Urinary bladder (tissue), 4 donors: Measurements from ENCODE around the gene NEURL1B. TPM values are rescaled to one million over a fixed set of nuclear protein-coding genes. Genes with fewer than 3 reads are reported as not detected.

Source experiments
- DNase-seq: peaks from one replicate; pipeline ENCODE4 v3.0.0-alpha.2; 2015; ENCODE audit errors: extremely low spot score
- H3K27ac ChIP-seq: one replicate; pipeline ENCODE4 v1.5.1; 2013; ENCODE audit warnings: low read depth, mild to moderate bottlenecking, moderate library complexity
- H3K36me3 ChIP-seq: one replicate; pipeline ENCODE4 v1.6.1; 2013; ENCODE audit warnings: mild to moderate bottlenecking, moderate library complexity; ENCODE audit not compliant: insufficient read depth
- H3K4me1 ChIP-seq: one replicate; pipeline ENCODE4 v1.6.1; 2013; ENCODE audit warnings: mild to moderate bottlenecking, moderate library complexity; ENCODE audit not compliant: insufficient read depth
- H3K4me3 ChIP-seq: one replicate; pipeline ENCODE4 v1.5.1; 2013; ENCODE audit warnings: low read depth, low read length
- WGBS: extraction: QIAGEN DNeasy Blood & Tissue Kit; methylation state at CpG from one replicate; pipeline ENCODE4 v1.1.7; 2013; 5-methylcytosine and 5-hydroxymethylcytosine counted together
- polyA plus RNA-seq: library from polyadenylated mRNA; stranded (reverse); fragments of 200-250 nt; gene quantifications from one replicate; pipeline ENCODE4 v1.2.3, GENCODE V29; 2013
- total RNA-seq: library from RNA; depleted of rRNA; stranded (reverse); fragments of >200 nt; gene quantifications from one replicate; pipeline ENCODE4 v1.2.3, GENCODE V29; 2014
- donor health status: healthy with polysubstance abuse.
- donor health status: healthy.

The NEURL1B gene
- 52.4 TPM for total RNA-seq
- polyA plus RNA-seq, result 51.9 TPM

GRCh38 chr5:172640822-172641358 is at the start of gene NEURL1B:
NEURL1B (plus strand) TSS chr5:172641263; CDS start chr5:172641407, 144 bp downstream.
- H3K4me1 ChIP-seq, result no peaks in the 10 kb centered on the region
- H3K4me3 ChIP-seq, result peak within 1 kb of the TSS; percentile 72
- H3K36me3 ChIP-seq, result no peaks in the 10 kb centered on the region
- WGBS, result under 1% methylated on average over 50 of the region's 54 CpGs
- no peak for DNase-seq
- H3K27ac ChIP-seq, result peak within 1 kb of the TSS; percentile 60

GRCh38 chr5:172591636-172592035 is 49.4 kb upstream of the NEURL1B start:
- Histone ChIP-seq H3K4me3 (no peak overlapping the region), H3K4me1 (no peaks in the 10 kb centered on the region), H3K27ac (no peak overlapping the region), H3K36me3 (no peaks in the 10 kb centered on the region)
- 80% methylated on average over 6 of the region's 6 CpGs for WGBS
- DNase-seq, result no peak

GRCh38 chr5:172592881-172593280 is 48.2 kb upstream of the NEURL1B start:
- 89% methylated on average over 5 of the region's 5 CpGs for WGBS
- no peak overlapping the region for H3K27ac ChIP-seq
- no peaks in the 10 kb centered on the region for H3K4me1 ChIP-seq
- DNase-seq, result no peak
- H3K4me3 ChIP-seq, result no peak overlapping the region
- no peaks in the 10 kb centered on the region for H3K36me3 ChIP-seq

GRCh38 chr5:172593306-172593705 is 47.8 kb upstream of the NEURL1B start:
- WGBS, result 89% methylated on average over 12 of the region's 12 CpGs
- no peaks in the 10 kb centered on the region for H3K4me1 ChIP-seq
- no peak overlapping the region for H3K4me3 ChIP-seq
- H3K27ac ChIP-seq, result no peak overlapping the region
- no peak for DNase-seq
- H3K36me3 ChIP-seq, result no peaks in the 10 kb centered on the region

- Histone ChIP-seq H3K27ac (no peak overlapping the region), H3K4me1 (no peaks in the 10 kb centered on the region), H3K4me3 (no peak overlapping the region), H3K36me3 (no peaks in the 10 kb centered on the region)
- WGBS, result 95% methylated on average over 8 of the region's 8 CpGs
- no peak for DNase-seq
Observed at GRCh38 chr5:172593721-172594235, 47.3 kb upstream of the NEURL1B start.

GRCh38 chr5:172594431-172594830 is 46.6 kb upstream of the NEURL1B start:
- Histone ChIP-seq H3K27ac (no peak overlapping the region), H3K36me3 (no peaks in the 10 kb centered on the region), H3K4me1 (no peaks in the 10 kb centered on the region), H3K4me3 (no peak overlapping the region)
- WGBS, result 91% methylated on average over 8 of the region's 8 CpGs
- DNase-seq, result no peak

GRCh38 chr5:172594867-172595466 is 46.1 kb upstream of the NEURL1B start:
- DNase-seq, result no peak
- WGBS, result 79% methylated on average over 9 of the region's 9 CpGs
- H3K36me3 ChIP-seq, result no peaks in the 10 kb centered on the region
- H3K4me3 ChIP-seq, result no peak overlapping the region
- H3K4me1 ChIP-seq, result no peaks in the 10 kb centered on the region
- no peak overlapping the region for H3K27ac ChIP-seq

GRCh38 chr5:172595596-172596455 is 45.2 kb upstream of the NEURL1B start:
- H3K4me3 ChIP-seq, result no peak overlapping the region
- WGBS, result 88% methylated on average over 14 of the region's 14 CpGs
- no peak overlapping the region for H3K27ac ChIP-seq
- DNase-seq, result no peak
- no peaks in the 10 kb centered on the region for H3K4me1 ChIP-seq
- no peaks in the 10 kb centered on the region for H3K36me3 ChIP-seq

- Histone ChIP-seq H3K27ac (no peak overlapping the region), H3K36me3 (no peaks in the 10 kb centered on the region), H3K4me1 (no peaks in the 10 kb centered on the region), H3K4me3 (no peak overlapping the region)
- DNase-seq, result no peak
- WGBS, result 88% methylated on average over 7 of the region's 7 CpGs
Observed at GRCh38 chr5:172596638-172597231, 44.3 kb upstream of the NEURL1B start.

- Histone ChIP-seq H3K4me1 (no peaks in the 10 kb centered on the region), H3K4me3 (no peak overlapping the region), H3K27ac (no peak overlapping the region), H3K36me3 (no peaks in the 10 kb centered on the region)
- no peak for DNase-seq
- 80% methylated on average over 14 of the region's 14 CpGs for WGBS
Observed at GRCh38 chr5:172597755-172598155, 43.3 kb upstream of the NEURL1B start.

GRCh38 chr5:172598251-172599203 is 42.5 kb upstream of the NEURL1B start:
- Histone ChIP-seq H3K36me3 (no peaks in the 10 kb centered on the region), H3K4me3 (no peak overlapping the region), H3K27ac (no peak overlapping the region), H3K4me1 (no peaks in the 10 kb centered on the region)
- 80% methylated on average over 18 of the region's 18 CpGs for WGBS
- DNase-seq, result no peak

- no peak overlapping the region for H3K27ac ChIP-seq
- DNase-seq, result no peak
- no peaks in the 10 kb centered on the region for H3K4me1 ChIP-seq
Observed at GRCh38 chr5:172599204-172599567, 41.9 kb upstream of the NEURL1B start.

GRCh38 chr5:172600571-172600970 is 40.5 kb upstream of the NEURL1B start:
- Histone ChIP-seq H3K4me3 (no peak overlapping the region), H3K4me1 (no peaks in the 10 kb centered on the region), H3K36me3 (no peaks in the 10 kb centered on the region), H3K27ac (no peak overlapping the region)
- DNase-seq, result no peak
- 52% methylated on average over 3 of the region's 3 CpGs for WGBS

More at GRCh38 chr5:172599204-172599567, 41.9 kb upstream of the NEURL1B start:
- WGBS, result 73% methylated on average over 3 of the region's 3 CpGs
- no peaks in the 10 kb centered on the region for H3K36me3 ChIP-seq
- H3K4me3 ChIP-seq, result no peak overlapping the region
